OCI-LY1 (cell line): Measurements from ENCODE around the gene MPHOSPH9.

Source experiments
- EZH2 ChIP-seq: fragments of 200-600 bp; sonication (generic), shearing (Covaris generic); IDR thresholded peaks from 2 replicates; pipeline ENCODE4 v1.8.0; 2017; ENCODE audit warnings: borderline replicate concordance, mixed run types, mild to moderate bottlenecking, antibody characterized with exemption, low read length, moderate library complexity, mixed read lengths
- TF ChIP-seq, protein P1 (sequence below): fragments of 200-600 bp; sonication (generic), shearing (Covaris generic); IDR thresholded peaks from 2 replicates; pipeline ENCODE4 v1.5.1; 2017; ENCODE audit warnings: mild to moderate bottlenecking, antibody characterized with exemption, low read length, moderate library complexity, mixed read lengths

DNA sequence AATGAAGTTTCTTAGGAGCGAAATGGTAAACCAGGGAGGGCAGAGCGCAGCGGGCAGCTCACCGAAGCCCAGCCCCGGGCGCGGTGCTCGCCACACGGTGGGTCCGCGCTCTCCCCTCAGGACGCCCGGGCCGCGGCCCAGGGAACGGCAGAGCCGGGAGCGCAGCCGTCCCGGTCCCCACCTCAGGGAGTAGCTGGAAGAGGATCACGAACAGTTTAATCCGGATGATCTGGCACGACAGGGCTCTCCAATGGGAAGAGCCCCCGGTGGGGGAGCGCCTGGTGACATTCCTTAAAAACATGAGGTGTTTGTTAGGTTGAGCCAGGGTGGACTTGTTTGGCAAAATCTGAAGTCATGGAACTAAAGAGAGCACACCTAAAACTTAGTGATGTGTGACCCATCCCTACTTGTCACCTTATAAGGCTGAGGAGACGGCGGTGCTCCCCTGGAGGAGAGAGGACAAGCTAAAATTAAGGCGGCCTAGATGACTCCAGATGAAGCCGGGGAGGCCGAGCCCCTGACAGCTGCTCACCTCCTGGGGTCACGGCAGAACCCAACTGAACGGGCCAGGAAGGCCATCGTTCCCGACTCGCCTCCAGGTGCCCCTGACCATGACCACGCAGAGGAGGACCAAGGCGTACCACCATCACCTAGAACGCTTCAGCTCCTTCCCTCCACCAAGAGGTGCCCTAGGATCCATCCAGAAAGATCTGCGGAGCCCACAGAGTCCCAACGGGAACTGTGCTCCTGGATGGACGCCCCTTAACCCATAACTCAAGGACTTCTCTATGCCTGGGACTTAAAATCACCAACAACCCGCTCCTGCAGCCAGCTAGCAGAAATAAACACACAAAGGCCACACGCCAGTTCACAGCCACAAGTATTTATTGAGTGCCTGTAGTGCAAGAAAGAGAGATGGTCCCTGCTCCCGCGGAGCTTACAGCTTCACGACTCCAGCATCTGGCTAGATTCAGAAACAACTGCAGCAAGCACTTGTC is 81.2 kb downstream of the MPHOSPH9 start:
- TF ChIP-seq, protein P1, sequence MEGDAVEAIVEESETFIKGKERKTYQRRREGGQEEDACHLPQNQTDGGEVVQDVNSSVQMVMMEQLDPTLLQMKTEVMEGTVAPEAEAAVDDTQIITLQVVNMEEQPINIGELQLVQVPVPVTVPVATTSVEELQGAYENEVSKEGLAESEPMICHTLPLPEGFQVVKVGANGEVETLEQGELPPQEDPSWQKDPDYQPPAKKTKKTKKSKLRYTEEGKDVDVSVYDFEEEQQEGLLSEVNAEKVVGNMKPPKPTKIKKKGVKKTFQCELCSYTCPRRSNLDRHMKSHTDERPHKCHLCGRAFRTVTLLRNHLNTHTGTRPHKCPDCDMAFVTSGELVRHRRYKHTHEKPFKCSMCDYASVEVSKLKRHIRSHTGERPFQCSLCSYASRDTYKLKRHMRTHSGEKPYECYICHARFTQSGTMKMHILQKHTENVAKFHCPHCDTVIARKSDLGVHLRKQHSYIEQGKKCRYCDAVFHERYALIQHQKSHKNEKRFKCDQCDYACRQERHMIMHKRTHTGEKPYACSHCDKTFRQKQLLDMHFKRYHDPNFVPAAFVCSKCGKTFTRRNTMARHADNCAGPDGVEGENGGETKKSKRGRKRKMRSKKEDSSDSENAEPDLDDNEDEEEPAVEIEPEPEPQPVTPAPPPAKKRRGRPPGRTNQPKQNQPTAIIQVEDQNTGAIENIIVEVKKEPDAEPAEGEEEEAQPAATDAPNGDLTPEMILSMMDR = no peak
- no peak for TF ChIP-seq EZH2
